Stimulated activated CD8-positive, alpha-beta memory T cell treated with anti-CD3 and anti-CD28 coated beads, Interleukin-15, amount 100 ng/mL, for 4 hours (primary cell): ENCODE measurements around the gene GABRR3.
A peak's percentile ranks its signal among the peaks of the same experiment; 100 is the strongest.

Experiments used
- DNase-seq, 2 donors: peaks; one replicate each; pipeline ENCODE4 v3.0.0-alpha.2; 2020; ENCODE audit warnings: low read depth in 2 of 2

Gene GABRR3

GRCh38 chr3:98035208-98035607 is at the start of gene GABRR3:
Gene GABRR3, minus strand, starts transcription at chr3:98035315. Its CDS starts 328 bp downstream, at chr3:98034987.
- no peak for DNase-seq

DNA sequence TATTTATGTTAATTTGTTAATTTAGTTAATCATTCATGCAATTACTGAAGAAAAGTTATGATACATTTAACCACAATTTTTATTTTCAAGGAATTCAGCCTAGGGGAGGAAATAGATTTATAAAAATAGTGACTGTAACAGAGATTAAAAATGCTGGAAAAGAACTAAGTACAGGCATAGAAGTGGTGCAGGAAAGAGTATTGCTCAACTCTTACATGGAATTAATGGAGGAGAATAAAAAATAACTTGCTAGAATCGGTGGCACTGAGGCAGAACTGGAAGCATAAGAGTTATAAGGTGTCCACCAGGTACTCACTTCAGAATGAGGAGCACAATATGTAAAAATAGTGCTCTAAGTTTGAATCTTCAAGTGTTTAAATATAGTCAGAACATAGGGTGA is 38.4 kb upstream of the GABRR3 start:
- DNase-seq, result no peak

DNA sequence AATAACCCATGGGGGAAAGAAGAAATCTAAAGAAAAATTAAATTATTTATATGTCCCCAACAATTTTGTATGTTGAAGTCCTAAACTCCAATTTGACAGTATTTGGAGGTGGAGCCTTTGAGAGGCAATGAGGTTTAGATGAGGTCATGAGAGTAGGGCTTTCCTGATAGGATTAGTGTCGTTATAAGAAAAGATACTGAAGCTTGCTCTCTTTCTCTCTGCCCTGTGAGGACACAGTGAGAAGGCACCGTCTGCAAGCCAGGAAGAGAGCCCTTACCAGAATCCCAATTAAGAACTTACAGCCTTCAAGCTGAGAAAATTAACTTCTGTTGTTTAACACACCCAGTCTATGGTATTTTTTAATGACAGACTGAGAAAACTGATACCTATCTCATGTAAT is 35.7 kb upstream of the GABRR3 start:
- no peak for DNase-seq

DNA sequence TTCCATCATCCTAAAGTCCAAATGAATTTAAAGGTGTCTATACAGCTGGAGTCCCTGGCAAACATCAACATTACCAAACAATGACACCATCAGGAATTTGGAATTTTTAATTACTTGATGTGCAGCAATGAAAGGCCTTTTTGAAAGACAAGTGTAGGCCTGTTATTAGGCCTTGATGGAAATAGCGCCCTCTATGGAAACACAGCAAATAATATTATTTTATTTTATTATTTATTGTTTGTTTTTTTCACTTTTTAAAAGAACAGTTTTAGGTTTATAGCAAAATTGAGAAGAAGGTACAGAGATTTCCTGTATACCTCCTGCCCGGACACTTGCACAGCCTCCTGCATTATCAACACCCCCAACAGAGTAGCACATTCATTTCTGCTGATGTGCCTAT is 33.7 kb upstream of the GABRR3 start:
- DNase-seq, result no peak

DNA sequence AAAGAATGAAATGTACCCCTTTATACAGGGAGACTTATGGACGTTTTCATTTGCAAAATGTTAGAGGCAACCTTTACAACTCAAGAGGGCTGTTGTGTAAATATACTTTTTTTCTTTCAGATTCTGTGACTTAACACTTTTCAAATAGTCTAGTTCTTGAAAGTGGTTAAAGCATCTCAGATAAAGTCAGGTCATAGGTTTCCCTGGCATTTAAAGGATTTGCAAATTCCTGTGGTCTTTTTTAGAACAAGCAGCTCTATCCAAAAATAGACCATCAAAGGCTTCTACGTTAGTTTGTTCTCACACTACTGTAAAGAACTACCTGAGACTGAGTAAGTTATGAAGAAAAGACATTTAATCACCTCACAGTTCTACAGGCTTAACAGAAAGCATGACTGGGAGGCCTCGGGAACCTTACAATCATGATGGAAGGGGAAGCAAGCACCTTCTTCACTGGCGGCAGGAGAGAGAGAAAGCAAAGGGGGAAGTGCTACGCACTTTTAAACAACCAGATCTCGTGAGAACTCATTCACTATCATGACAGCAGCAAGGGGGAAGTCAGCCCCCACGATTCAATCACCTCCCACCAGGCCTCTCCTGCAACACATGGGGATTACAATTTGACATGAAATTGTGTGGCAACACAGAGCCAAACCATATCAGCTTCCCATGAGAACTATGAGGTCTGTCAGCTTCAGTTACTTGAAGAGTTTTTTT is 23.3 kb upstream of the GABRR3 start:
- no peak for DNase-seq

GRCh38 chr3:98057631-98058030 is 22.5 kb upstream of the GABRR3 start:
- no peak for DNase-seq

DNA sequence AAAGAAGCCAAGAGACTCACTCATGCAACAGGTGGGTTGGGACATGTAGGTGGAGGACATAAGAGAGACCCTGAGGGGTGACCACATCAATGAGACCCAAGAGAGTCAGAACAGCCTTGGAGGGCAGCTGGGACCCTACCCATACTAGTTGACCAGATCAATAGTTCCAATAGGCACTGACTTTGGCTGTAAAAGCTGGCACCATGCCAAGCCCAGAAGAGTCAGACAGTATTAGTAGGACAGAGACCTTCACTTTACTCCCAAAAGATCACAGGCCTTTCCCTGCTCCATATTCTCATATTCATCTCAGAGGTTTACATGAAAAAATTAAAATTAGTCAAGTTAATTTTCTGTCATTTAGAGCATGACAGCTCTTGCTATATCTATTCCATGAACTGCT is 20.9 kb upstream of the GABRR3 start:
- DNase-seq, result no peak

- DNase-seq, result no peak
Measured at GRCh38 chr3:98049271-98049670, 14.2 kb upstream of the GABRR3 start.

GRCh38 chr3:98048586-98048985 is 13.5 kb upstream of the GABRR3 start:
- DNase-seq, result no peak

DNA sequence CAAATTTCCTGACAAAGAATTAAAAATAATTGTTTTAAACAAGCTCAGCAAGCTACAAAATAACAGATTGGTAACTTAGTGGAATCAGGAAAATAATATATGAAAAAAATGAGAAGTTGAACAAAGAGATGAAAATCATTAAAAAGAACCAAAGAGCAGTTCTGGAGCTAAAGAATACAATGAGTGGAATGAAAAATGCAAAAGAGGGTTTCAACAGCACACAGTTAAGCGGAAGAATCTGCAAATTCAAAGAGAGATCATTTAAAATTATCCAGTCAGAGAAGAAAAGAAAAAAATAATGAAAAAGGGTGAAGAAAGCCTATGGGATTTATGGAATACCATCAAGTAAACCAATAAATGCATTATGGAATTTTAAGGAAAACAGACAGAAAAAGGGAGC is 6.2 kb upstream of the GABRR3 start:
- no peak for DNase-seq

GRCh38 chr3:98039322-98040024 is 4.4 kb upstream of the GABRR3 start:
- peak; percentile 2 to 41 for DNase-seq

GRCh38 chr3:98038876-98039275 is 3.8 kb upstream of the GABRR3 start:
- no peak for DNase-seq

DNA sequence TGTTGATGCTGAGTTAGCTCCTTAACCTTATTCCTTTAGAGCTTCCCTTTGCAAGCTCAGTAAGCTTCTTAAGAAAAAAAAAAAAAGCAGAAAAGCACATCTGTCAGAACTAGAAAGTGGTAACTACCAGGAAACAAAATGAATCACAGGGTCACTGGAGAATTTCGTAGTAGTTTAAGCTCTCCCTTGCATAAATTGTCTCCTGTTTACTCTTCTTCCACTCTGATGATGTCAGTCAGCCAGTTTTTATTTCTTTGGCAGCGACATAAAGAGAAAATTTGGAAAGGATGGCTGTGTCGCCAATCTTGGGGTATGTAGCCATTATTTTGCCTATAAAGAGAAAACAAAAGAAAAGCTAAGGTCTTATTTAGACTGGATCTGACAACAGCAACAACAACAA is 3.2 kb upstream of the GABRR3 start:
- no peak for DNase-seq

DNA sequence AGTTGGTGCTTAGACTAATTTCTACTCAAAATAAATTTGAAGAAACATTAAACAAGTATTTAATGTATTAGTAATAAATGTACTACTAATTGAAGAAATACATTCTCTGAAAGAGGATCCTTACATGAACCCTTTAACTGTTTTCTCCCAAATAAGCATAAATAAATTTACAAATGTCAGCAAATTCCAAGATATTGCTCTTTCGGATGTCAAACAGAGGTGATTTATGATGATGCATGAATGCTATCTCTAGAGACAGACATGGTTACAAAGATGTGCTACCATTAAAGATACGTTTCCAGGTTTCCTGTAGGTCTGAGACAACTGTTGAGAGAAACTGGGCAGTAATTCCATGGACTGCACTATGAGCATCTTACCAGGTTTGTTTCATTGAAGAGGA is 629 bp downstream of the GABRR3 start:
- no peak for DNase-seq

- DNase-seq, result no peak
Measured at GRCh38 chr3:98034036-98034435, 1.1 kb downstream of the GABRR3 start.

- DNase-seq, result no peak
Measured at GRCh38 chr3:98032904-98033303, 2.2 kb downstream of the GABRR3 start.

- no peak for DNase-seq
Measured at GRCh38 chr3:98032265-98032664, 2.9 kb downstream of the GABRR3 start.

DNA sequence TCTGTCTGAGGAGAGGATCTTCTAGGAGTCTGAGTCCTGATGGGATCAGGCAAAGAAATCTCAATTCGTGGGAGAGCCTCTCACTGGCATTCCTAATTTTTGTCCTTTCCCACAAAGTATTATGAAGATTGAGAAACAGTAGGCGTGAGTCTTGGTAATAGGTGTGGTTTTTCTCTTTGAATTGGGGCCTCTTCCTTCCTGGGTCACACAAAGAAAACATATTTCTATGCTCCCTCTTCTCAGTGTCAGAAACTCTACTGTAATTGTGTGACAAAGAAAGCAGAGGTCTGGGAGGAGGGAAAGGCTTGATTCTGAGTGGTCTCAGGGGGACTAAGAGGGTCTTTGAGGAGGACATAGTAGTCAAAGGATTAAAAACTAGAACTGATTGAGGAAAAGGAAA is 6.0 kb downstream of the GABRR3 start:
- no peak for DNase-seq

- no peak for DNase-seq
Measured at GRCh38 chr3:98027085-98027446, 8.0 kb downstream of the GABRR3 start.

GRCh38 chr3:98026425-98027084 is 8.6 kb downstream of the GABRR3 start:
- no peak for DNase-seq

DNA sequence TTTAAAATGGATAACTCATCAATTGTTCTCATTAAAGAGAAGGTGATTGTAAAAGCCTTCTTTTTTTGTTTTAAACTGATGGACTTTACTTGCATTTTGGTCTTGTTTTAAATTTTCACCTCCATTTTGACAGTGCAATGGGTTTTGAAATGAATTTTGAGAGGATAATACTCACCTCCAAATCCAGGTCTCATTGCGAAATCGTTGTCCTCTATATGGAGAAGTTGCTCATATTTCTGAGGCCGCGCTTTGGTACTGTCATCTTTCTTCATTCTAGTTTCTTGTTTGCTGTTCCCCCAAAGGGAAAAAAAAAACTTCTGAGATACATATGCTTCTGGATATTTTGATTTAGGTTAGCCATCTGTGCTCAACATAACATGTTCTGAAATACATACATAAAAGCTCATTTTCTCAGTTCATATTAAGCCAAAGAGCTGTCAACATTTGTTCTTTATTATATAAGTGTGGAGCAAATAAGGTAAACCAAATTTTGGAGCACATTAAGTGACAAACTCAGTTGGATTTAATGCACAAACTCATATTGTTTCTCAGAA is 9.6 kb downstream of the GABRR3 start:
- DNase-seq, result no peak

DNA sequence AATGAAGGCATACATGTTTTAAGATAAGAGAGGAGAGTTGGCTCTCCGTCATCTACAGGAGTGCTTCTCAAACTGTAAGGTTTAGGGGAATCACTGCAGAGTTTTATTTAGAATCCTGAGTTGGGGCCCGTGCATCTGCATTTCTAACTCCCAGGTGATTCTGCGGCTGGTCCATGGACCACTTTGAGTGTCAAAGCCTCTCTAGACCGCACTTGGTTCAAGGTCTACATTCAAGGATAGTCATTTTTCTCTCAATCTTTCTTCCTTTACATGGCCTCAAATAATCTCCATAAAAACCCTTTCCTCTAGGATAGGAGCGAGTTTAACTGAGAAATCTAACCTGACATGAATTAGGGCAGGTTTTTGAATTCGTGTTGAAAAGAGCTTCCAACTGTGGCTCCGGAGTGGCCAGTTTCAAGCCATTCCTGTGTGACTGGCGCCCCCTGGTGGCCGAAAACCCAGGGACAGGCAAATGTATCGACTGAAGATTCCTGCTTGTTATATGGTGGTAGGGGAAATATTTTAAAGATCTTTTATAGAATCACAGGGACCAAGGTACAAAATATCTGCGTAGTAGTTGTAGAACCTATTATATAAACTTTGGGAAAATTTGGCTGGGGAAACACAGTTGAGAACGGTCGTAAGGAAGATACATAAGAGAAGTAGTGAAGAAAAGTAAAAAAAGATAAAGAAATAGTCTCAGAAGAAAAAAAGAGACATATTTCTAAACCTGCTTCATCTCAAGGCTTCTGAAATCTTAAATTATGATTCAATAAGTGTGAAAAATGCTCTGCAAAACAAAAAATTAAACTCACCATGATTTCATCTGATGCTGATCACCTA is 11.9 kb downstream of the GABRR3 start:
- peak; percentile 59 to 81 for DNase-seq
